ENCODE data around the gene LCP2.
A peak's percentile ranks its signal among the peaks of the same experiment; 100 is the strongest.

LCP2 gene

DNA sequence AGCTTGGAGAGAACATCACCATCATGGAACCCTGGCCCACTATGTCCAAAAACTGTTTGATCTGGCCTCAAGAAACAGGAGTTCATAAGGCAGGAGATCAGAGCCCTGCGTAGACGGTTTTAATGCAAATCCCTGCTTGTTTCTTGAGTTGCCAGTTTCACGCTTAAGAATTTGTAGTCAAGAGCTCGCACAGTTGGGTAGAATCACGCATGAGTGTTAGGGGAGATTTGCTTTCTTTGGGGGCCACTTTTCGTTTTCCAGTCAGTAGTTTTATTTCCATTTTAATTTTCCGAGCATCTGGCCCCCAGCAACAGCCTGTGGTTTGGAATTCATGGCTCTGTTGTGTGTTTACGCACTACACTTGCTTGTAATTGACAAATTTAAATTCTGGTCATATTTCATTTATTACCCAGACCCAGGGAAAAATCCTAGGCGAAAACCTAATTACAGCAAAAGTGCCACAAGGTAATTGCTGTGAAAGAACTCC is 71.4 kb downstream of the LCP2 start:
- no peak for DNase-seq
- intact Hi-C loops (cut with DNase I): loop anchor here (1.0 to 5.0 kb wide), 4 partner anchors 39 to 406 kb away; no protein-coding TSS in a partner anchor

DNA sequence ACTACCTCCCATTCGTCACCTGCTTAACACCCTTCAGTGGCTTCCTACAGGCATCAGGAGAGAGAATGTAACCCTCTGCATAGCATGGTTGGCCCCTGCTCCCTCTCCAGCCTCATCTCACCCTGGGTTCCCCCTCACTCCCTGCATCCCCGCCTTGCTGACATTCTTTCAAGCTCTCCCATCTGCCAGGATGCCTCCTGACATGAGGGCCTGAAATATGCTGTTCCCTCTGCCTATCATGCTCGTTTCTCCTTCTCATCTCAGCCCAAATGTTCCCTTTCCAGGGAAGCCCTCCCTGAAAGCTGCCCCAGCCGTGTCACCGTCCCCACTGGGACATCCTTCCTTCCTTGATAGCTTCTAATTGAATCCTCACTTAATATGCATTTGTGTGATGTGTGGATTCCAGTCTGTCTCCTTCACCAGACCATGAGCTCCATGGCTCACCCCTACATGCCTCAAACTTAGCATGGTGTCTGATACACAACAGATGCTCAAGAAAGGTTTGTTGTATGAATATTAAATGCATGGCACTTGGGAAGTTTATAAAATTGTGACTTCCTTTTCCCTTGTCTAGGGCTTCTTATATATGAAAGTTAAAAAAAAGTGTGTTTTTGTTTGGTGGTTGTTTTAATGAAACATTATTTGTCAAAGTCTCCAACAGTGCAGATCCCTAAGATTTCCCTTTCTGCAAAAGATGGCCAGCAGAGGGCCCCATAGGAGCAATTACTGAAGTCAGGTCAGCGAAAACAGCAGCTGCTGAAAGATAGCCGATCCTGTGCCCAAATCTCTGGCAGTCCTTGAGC is 72.0 kb downstream of the LCP2 start:
- DNase-seq: peak; percentile 55 to 95 (median 84)
- intact Hi-C loops (cut with DNase I): loop anchor here (1.0 to 5.0 kb wide), 4 partner anchors 39 to 407 kb away; no protein-coding TSS in a partner anchor

DNA sequence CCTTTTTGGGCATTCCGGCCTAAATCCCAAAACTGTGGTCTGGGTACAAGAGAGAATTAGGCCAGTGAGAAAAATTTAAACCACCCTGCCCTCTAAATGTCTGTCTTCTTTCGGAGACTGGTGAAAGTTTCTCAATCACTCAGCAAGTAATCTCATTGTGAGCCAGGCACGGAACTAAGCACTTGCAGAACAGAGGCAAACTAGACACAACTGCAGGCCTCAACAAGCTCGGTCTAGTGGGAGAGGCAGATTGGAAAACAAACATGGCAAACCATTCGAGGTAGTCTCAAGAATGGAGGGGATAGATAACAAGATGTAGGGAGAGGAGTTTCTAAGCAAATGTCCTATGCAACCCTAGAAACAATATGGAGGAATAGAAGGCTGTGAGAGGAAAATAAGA is 73.7 kb downstream of the LCP2 start:
- DNase-seq: no peak
- intact Hi-C loops (cut with DNase I): loop anchor here (1.0 kb wide), 1 partner anchor 43 kb away; no protein-coding TSS in a partner anchor

GRCh38 chr5:170223360-170223759 is 74.2 kb downstream of the LCP2 start:
- intact Hi-C loops (cut with DNase I): loop anchor here (1.0 kb wide), 1 partner anchor 44 kb away; no protein-coding TSS in a partner anchor
- DNase-seq: no peak

- DNase-seq: no peak
- intact Hi-C loops (cut with DNase I): no loop called here
These were observed 76.2 kb downstream of the LCP2 start for GRCh38 chr5:170221327-170221741.

GRCh38 chr5:170220191-170220590 is 77.4 kb downstream of the LCP2 start:
- no peak for DNase-seq
- intact Hi-C loops (cut with DNase I): no loop called here

DNA sequence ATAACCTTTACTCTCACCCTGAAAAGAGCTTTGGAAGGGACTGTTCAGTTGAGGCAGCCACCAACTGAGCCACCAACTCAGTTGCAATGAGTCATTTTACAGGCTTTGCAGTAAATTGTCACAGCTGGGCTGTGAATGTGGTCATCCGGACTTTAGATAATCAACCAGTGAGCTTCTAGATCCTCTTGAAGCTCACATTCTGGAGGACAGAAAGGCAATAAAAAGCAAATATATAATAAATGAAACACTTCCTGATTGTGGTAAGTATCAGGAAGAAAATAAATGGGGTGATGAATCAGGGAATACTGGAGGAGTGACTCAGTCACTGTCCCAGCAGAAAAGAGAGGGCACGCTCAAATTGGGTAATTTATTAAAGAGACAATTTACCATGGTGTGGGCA is 78.0 kb downstream of the LCP2 start:
- peak in 2 of 10 donors; percentile 60 to 62 for DNase-seq
- intact Hi-C loops (cut with DNase I): no loop called here

- DNase-seq: peak in 8 of 10 donors; percentile 42 to 93 (median 58)
- intact Hi-C loops (cut with DNase I): no loop called here
These were observed 78.9 kb downstream of the LCP2 start for GRCh38 chr5:170218726-170219125.

DNA sequence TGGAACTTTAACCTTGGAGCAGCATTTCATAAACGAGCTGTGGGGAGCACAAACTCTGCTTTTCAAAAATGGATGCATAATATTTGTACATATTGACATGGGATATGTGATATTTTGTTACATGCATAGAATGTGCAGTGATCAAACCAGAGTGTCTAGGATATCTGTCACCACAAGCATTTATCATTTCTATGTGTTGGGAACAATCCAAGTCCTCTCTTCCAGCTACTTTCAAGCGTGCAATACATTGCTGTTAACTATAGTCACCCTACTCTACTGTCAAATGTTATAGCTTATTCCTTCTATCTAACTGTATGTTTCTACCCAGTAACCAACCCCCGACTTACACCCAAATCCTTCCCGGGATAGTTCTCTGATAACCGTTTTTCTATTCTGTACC is 79.7 kb downstream of the LCP2 start:
- intact Hi-C loops (cut with DNase I): no loop called here
- DNase-seq: no peak

- peak in 3 of 10 donors; percentile 22 to 82 (median 28) for DNase-seq
- intact Hi-C loops (cut with DNase I): loop anchor here (1.0 kb wide), 1 partner anchor 116 kb away; no protein-coding TSS in a partner anchor
These were observed 81.2 kb downstream of the LCP2 start for GRCh38 chr5:170216257-170216864.

- DNase-seq: no peak
- intact Hi-C loops (cut with DNase I): no loop called here
These were observed 85.8 kb downstream of the LCP2 start for GRCh38 chr5:170211575-170212334.

DNA sequence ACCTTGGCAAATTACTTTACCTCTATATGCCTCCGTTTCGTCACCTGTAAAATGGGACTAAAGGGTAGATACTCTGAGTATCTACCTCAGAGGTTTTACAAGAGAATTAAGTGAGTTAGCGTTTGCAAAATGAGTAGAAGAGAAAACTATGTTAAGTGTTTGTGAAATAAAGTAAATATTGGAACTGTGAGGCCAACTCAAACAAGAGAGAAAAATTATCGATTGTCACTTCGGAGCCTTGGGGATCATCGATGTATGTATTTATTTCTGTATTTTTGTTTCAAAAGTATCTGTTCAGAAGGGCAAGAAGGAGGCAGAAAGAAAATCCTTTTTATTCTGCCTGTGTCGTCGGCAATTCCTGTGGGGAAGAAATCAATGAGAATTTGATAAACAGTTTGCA is 90.6 kb downstream of the LCP2 start:
- intact Hi-C loops (cut with DNase I): no loop called here
- DNase-seq: no peak

GRCh38 chr5:170206216-170206615 is 91.4 kb downstream of the LCP2 start:
- no peak for DNase-seq
- intact Hi-C loops (cut with DNase I): no loop called here

DNA sequence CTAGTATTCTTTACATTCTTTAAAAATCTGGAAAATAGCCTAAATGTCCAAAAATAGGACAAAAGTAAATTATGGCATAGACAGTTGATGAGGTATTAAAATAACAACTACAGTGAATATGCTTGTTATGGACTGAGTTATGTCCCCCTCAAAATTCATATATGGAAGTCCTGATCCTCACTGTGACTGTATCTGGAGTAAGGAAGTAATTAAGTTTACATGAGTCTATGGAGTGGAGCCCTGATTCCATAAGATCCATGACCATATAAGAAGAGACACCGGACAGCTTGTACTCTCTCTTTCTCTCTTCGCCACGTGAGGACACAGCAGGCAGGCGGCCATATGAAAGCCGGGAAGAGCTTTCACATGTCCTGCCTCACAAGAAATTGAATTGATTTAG is 93.4 kb downstream of the LCP2 start:
- no peak for DNase-seq
- intact Hi-C loops (cut with DNase I): no loop called here

GRCh38 chr5:170202117-170202516 is 95.5 kb downstream of the LCP2 start:
- DNase-seq: no peak
- intact Hi-C loops (cut with DNase I): no loop called here

DNA sequence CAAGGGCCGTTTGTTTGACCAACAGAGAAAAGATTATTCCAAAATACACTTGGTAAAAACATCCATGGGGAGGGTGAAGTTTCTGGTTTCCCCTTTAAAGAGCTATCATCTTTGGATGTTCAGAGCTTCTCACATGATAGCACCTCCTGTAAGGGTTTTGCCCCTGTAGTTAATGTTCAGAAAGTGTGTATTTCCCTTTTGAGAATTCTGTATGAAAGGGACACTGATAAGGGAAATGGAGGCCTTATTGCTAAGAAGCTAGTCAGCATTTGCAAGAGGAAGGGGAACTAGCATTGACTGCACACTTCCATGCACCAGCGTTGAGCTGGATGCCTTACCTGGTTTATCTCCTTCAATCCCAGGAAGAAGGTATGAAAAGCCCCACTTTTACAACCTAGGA is 96.3 kb downstream of the LCP2 start:
- intact Hi-C loops (cut with DNase I): no loop called here
- DNase-seq: no peak

- no peak for DNase-seq
- intact Hi-C loops (cut with DNase I): no loop called here
These were observed 96.7 kb downstream of the LCP2 start for GRCh38 chr5:170200876-170201275.
